Cardiac muscle cell (in vitro differentiated cells and primary cell): ENCODE measurements around the gene ZNF652. TPM values are rescaled to one million over a fixed set of nuclear protein-coding genes. Genes with fewer than 3 reads are reported as not detected.

ENCODE experiments used
- DNase-seq, 2 donors: peaks; one replicate each; pipeline versions ENCODE4 v3.0.0 to v3.0.0-alpha.2; 2010 to 2017; ENCODE audit warnings: low read depth in 1 of 2, low spot score in 1 of 2
- H3K27ac ChIP-seq: fragments of 200-600 bp; sonication (generic); 2 replicates; pipeline ENCODE4 v1.5.1; 2016
- H3K27me3 ChIP-seq: fragments of 200-600 bp; sonication (generic); 2 replicates; pipeline ENCODE4 v1.6.0; 2016; ENCODE audit warnings: control low read depth
- H3K36me3 ChIP-seq: fragments of 200-600 bp; sonication (generic); 2 replicates; pipeline ENCODE4 v1.5.1; 2016; ENCODE audit warnings: control low read depth
- H3K4me1 ChIP-seq: fragments of 200-600 bp; sonication (generic); 2 replicates; pipeline ENCODE4 v1.8.1; 2017; ENCODE audit warnings: low read depth, mild to moderate bottlenecking, mixed run types
- H3K4me3 ChIP-seq: fragments of 200-600 bp; sonication (generic); 2 replicates; pipeline ENCODE4 v1.5.1; 2016; ENCODE audit warnings: mild to moderate bottlenecking
- H3K9me3 ChIP-seq: fragments of 200-600 bp; sonication (generic); 2 replicates; pipeline ENCODE4 v1.5.1; 2017; ENCODE audit warnings: low read depth, mild to moderate bottlenecking, control low read depth
- CTCF ChIP-seq: IDR thresholded peaks from 2 replicates; pipeline ENCODE4 v1.5.1; 2012; ENCODE audit warnings: low read depth, mild to moderate bottlenecking, low read length
- polyA plus RNA-seq: library from polyadenylated mRNA; unstranded; fragments of >200 nt; fragmentation: Nextera tagmentation; extraction: Ambion mirVana; gene quantifications from 2 replicates; pipeline ENCODE4 v1.2.1, GENCODE V29; 2016
- total RNA-seq: library from RNA; depleted of rRNA; stranded (reverse); fragments of >200 nt; gene quantifications from 2 replicates; pipeline ENCODE4 v1.2.3, GENCODE V29; 2016

ZNF652 gene
- total and polyA plus RNA-seq, 2 experiments from 2014 or later: 27.4 to 48.5 TPM

GRCh38 chr17:49356320-49356719 is 5.7 kb downstream of the ZNF652 start:
- H3K4me1 ChIP-seq: peaks cover 19% of the 10 kb centered on the region
- no peaks in the 10 kb centered on the region for H3K27me3 ChIP-seq
- H3K4me3 ChIP-seq: no peak overlapping the region
- no peaks in the 10 kb centered on the region for H3K36me3 ChIP-seq
- TF ChIP-seq CTCF: no peak
- H3K9me3 ChIP-seq: no peaks in the 10 kb centered on the region
- H3K27ac ChIP-seq: no peak overlapping the region
- DNase-seq: no peak

- H3K9me3 ChIP-seq: no peaks in the 10 kb centered on the region
- peaks cover 4% of the 10 kb centered on the region for H3K4me1 ChIP-seq
- no peak for TF ChIP-seq CTCF
- no peak for DNase-seq
- no peak overlapping the region for H3K4me3 ChIP-seq
- H3K27ac ChIP-seq: no peak overlapping the region
- peaks cover 3% of the 10 kb centered on the region for H3K36me3 ChIP-seq
- H3K27me3 ChIP-seq: no peaks in the 10 kb centered on the region
These were observed 8.4 kb downstream of the ZNF652 start for GRCh38 chr17:49353607-49354006.

GRCh38 chr17:49352587-49353154 is 9.4 kb downstream of the ZNF652 start:
- Histone ChIP-seq H3K27ac (no peak overlapping the region), H3K9me3 (no peaks in the 10 kb centered on the region), H3K4me1 (no peaks in the 10 kb centered on the region), H3K36me3 (peaks cover 3% of the 10 kb centered on the region), H3K4me3 (no peak overlapping the region), H3K27me3 (no peaks in the 10 kb centered on the region)
- TF ChIP-seq CTCF: no peak
- DNase-seq: no peak

GRCh38 chr17:49351572-49352140 is 10.4 kb downstream of the ZNF652 start:
- no peaks in the 10 kb centered on the region for H3K27me3 ChIP-seq
- no peak for DNase-seq
- H3K4me1 ChIP-seq: no peaks in the 10 kb centered on the region
- H3K36me3 ChIP-seq: peaks cover 3% of the 10 kb centered on the region
- H3K9me3 ChIP-seq: no peaks in the 10 kb centered on the region
- H3K27ac ChIP-seq: no peak overlapping the region
- no peak overlapping the region for H3K4me3 ChIP-seq
- no peak for TF ChIP-seq CTCF

GRCh38 chr17:49349541-49349940 is 12.5 kb downstream of the ZNF652 start:
- no peak for TF ChIP-seq CTCF
- no peaks in the 10 kb centered on the region for H3K27me3 ChIP-seq
- no peaks in the 10 kb centered on the region for H3K4me1 ChIP-seq
- H3K4me3 ChIP-seq: no peak overlapping the region
- no peaks in the 10 kb centered on the region for H3K9me3 ChIP-seq
- no peak for DNase-seq
- H3K27ac ChIP-seq: no peak overlapping the region
- H3K36me3 ChIP-seq: peaks cover 3% of the 10 kb centered on the region
